Panc1 (cell line): ENCODE measurements around the gene MYRIP. TPM values are rescaled to one million over a fixed set of nuclear protein-coding genes. Genes with fewer than 3 reads are reported as not detected.

Experiments used
- ATAC-seq: fragments of 200-7000 bp; cut with Tn5 transposase; 2 replicates; pipeline ENCODE4 v1.9.1; 2020; ENCODE audit warnings: mild to moderate bottlenecking, moderate library complexity
- BruUV-seq: library from RNA; stranded (reverse); fragments of 400-500 nt; replicated peaks from 2 replicates; lab custom pipeline; 2021; lab: Mats Ljungman, UMichigan
- CTCF ChIA-PET: fragments of 300-600 bp; sonication (Branson Sonifier 250); formaldehyde crosslinking; loops from one replicate; lab custom pipeline; 2022; ENCODE audit warnings: antibody characterized with exemption; lab: Charles Lee
- POLR2A ChIA-PET: fragments of 300-600 bp; sonication (Branson Sonifier 250); formaldehyde crosslinking; loops from one replicate; lab custom pipeline; 2022; ENCODE audit warnings: antibody characterized with exemption; lab: Charles Lee
- DNase-seq: peaks from one replicate; pipeline ENCODE4 v3.0.0-alpha.2; 2010; ENCODE audit warnings: low read depth, low spot score
- H3K27ac ChIP-seq: 2 replicates; pipeline ENCODE4 v1.5.1; 2011; ENCODE audit warnings: mild to moderate bottlenecking, low read length, inconsistent platforms
- H3K27me3 ChIP-seq: fragments of 200-500 bp; sonication (Bioruptor generic); 2 replicates; pipeline ENCODE4 v1.6.0; 2014; ENCODE audit warnings: low read length, inconsistent platforms; ENCODE audit not compliant: control insufficient read depth, insufficient read depth
- H3K36me3 ChIP-seq: fragments of 200-500 bp; sonication (Bioruptor generic); 2 replicates; pipeline ENCODE4 v1.5.1; 2014; ENCODE audit warnings: inconsistent platforms, mild to moderate bottlenecking, low read length, moderate library complexity; ENCODE audit not compliant: control insufficient read depth, insufficient read depth
- H3K4me1 ChIP-seq: 2 replicates; pipeline ENCODE4 v1.5.1; 2011; ENCODE audit warnings: inconsistent platforms, mild to moderate bottlenecking, low read length, moderate library complexity; ENCODE audit not compliant: control insufficient read depth, insufficient read depth
- H3K4me3 ChIP-seq, 2 experiments: 2 replicates each; pipeline ENCODE4 v1.5.1; 2011 to 2012; ENCODE audit warnings: low read depth in 2 of 2, low read length in 2 of 2, mild to moderate bottlenecking in 2 of 2, inconsistent platforms in 1 of 2, moderate library complexity in 1 of 2
- H3K9me3 ChIP-seq: fragments of 200-500 bp; sonication (Bioruptor generic); 2 replicates; pipeline ENCODE4 v1.5.1; 2014; ENCODE audit warnings: low read depth, mild to moderate bottlenecking, inconsistent platforms, low read length, moderate library complexity; ENCODE audit not compliant: control insufficient read depth, insufficient read depth
- POLR2AphosphoS5 ChIP-seq: IDR thresholded peaks from 2 replicates; pipeline ENCODE4 v1.6.1; 2012; ENCODE audit warnings: mild to moderate bottlenecking, low read depth, low read length, moderate library complexity
- SIN3A ChIP-seq: IDR thresholded peaks from 2 replicates; pipeline ENCODE4 v1.6.1; 2012; ENCODE audit warnings: low read depth, mild to moderate bottlenecking, low read length, moderate library complexity, borderline replicate concordance; ENCODE audit not compliant: insufficient read depth
- TCF7L2 ChIP-seq: IDR thresholded peaks from 2 replicates; pipeline ENCODE4 v1.6.1; 2011; ENCODE audit warnings: mild to moderate bottlenecking, low read depth, low read length, inconsistent platforms
- in situ Hi-C: cut with HindIII; loops from 2 replicates; pipeline ENCODE4 v1.10.0; 2016; ENCODE audit warnings: low sequenced_read_pairs, low pct_unique_long_range_greater_than_20kb
- intact Hi-C: fragments of 100-400 bp; cut with micrococcal nuclease; formaldehyde crosslinking; loops from one replicate; pipeline ENCODE4 v1.10.0; 2022; ENCODE audit not compliant: unreplicated experiment
- total RNA-seq: library from RNA; stranded (reverse); gene quantifications from one replicate; pipeline ENCODE4 v1.2.1, GENCODE V29; 2021; ENCODE audit not compliant: unreplicated experiment
- TF ChIP-seq, protein P1 (sequence below), 2 experiments: IDR thresholded peaks; 2 replicates each; pipeline ENCODE4 v1.6.1; 2011 to 2012; ENCODE audit warnings: low read depth in 2 of 2, control low read depth in 1 of 2, low read length in 1 of 2, mild to moderate bottlenecking in 1 of 2, moderate library complexity in 1 of 2; ENCODE audit not compliant: insufficient read depth in 1 of 2
- TF ChIP-seq, protein P2 (sequence below): fragments of 450-650 bp; IDR thresholded peaks from 2 replicates; pipeline ENCODE4 v1.5.1; 2017; ENCODE audit warnings: mild to moderate bottlenecking

MYRIP gene
- total RNA-seq, 1 experiment from 2014 or later, result 0.59 TPM

DNA sequence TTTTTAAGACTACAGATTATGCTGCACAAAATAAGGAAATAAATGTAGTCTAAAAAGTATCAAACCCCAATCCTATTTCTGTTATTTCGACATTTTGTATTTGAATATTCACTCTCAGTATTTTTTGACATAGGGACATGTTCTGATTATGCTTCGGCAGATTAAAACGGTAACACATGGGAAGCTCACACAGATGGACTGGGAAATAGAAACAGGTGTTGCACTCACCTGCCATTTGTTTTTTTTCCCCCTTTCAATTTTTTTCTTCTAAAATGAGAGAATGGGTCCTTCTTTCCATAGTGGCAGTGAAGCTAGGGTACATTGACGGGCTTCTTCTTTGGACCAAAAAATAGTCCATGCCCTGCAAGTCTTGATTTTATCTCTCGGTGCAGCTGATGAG is 163.1 kb downstream of the MYRIP start:
- in situ Hi-C loops, result no loop called here
- CTCF ChIA-PET, result no interaction called here

GRCh38 chr3:39977058-39977794 is 167.8 kb downstream of the MYRIP start:
- in situ Hi-C loops (no loop called here), intact Hi-C loops (no loop called here)
- no TSS peak for BruUV-seq
- Histone ChIP-seq H3K9me3 (no peaks in the 10 kb centered on the region), H3K4me3 (no peak overlapping the region), H3K36me3 (no peaks in the 10 kb centered on the region), H3K27ac (no peak overlapping the region), H3K4me1 (no peaks in the 10 kb centered on the region), H3K27me3 (no peaks in the 10 kb centered on the region)
- ATAC-seq, result no peak
- DNase-seq, result no peak
- TF ChIP-seq POLR2AphosphoS5 (no peak), TCF7L2 (no peak), SIN3A (no peak)
- TF ChIP-seq, protein P1, sequence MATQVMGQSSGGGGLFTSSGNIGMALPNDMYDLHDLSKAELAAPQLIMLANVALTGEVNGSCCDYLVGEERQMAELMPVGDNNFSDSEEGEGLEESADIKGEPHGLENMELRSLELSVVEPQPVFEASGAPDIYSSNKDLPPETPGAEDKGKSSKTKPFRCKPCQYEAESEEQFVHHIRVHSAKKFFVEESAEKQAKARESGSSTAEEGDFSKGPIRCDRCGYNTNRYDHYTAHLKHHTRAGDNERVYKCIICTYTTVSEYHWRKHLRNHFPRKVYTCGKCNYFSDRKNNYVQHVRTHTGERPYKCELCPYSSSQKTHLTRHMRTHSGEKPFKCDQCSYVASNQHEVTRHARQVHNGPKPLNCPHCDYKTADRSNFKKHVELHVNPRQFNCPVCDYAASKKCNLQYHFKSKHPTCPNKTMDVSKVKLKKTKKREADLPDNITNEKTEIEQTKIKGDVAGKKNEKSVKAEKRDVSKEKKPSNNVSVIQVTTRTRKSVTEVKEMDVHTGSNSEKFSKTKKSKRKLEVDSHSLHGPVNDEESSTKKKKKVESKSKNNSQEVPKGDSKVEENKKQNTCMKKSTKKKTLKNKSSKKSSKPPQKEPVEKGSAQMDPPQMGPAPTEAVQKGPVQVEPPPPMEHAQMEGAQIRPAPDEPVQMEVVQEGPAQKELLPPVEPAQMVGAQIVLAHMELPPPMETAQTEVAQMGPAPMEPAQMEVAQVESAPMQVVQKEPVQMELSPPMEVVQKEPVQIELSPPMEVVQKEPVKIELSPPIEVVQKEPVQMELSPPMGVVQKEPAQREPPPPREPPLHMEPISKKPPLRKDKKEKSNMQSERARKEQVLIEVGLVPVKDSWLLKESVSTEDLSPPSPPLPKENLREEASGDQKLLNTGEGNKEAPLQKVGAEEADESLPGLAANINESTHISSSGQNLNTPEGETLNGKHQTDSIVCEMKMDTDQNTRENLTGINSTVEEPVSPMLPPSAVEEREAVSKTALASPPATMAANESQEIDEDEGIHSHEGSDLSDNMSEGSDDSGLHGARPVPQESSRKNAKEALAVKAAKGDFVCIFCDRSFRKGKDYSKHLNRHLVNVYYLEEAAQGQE (IDR thresholded peaks at IDR 0.05; ENCODE audit: insufficient read depth in 1 of 2, low read depth in 2 of 2, low read length in 1 of 2), result no peak
- TF ChIP-seq, protein P2, sequence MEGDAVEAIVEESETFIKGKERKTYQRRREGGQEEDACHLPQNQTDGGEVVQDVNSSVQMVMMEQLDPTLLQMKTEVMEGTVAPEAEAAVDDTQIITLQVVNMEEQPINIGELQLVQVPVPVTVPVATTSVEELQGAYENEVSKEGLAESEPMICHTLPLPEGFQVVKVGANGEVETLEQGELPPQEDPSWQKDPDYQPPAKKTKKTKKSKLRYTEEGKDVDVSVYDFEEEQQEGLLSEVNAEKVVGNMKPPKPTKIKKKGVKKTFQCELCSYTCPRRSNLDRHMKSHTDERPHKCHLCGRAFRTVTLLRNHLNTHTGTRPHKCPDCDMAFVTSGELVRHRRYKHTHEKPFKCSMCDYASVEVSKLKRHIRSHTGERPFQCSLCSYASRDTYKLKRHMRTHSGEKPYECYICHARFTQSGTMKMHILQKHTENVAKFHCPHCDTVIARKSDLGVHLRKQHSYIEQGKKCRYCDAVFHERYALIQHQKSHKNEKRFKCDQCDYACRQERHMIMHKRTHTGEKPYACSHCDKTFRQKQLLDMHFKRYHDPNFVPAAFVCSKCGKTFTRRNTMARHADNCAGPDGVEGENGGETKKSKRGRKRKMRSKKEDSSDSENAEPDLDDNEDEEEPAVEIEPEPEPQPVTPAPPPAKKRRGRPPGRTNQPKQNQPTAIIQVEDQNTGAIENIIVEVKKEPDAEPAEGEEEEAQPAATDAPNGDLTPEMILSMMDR, result no peak
- POLR2A ChIA-PET, result no interaction called here
- CTCF ChIA-PET, result no interaction called here

More for the DNA sequence above, 163.1 kb downstream of the MYRIP start:
- Histone ChIP-seq H3K9me3 (no peaks in the 10 kb centered on the region), H3K4me1 (no peaks in the 10 kb centered on the region), H3K27me3 (no peaks in the 10 kb centered on the region), H3K27ac (no peak overlapping the region), H3K36me3 (no peaks in the 10 kb centered on the region), H3K4me3 (no peak overlapping the region)
- no TSS peak for BruUV-seq
- DNase-seq, result no peak
- intact Hi-C loops, result no loop called here
- no peak for ATAC-seq
- POLR2A ChIA-PET, result no interaction called here
- TF ChIP-seq, protein P1 (IDR thresholded peaks at IDR 0.05; ENCODE audit: insufficient read depth in 1 of 2, low read depth in 2 of 2, low read length in 1 of 2), result no peak
- TF ChIP-seq POLR2AphosphoS5 (no peak), SIN3A (no peak), TCF7L2 (no peak)
- TF ChIP-seq, protein P2, result no peak
